WERI-Rb-1 (cell line): ENCODE results near the gene IFNAR1.

ENCODE experiments used
- DNase-seq: peaks from one replicate; pipeline ENCODE4 v3.0.0-alpha.2; 2020
- H3K27ac ChIP-seq: fragments of 250-450 bp; sonication (Bioruptor Pico); 2 replicates; pipeline ENCODE4 v1.5.1; 2020; ENCODE audit warnings: mild to moderate bottlenecking, moderate library complexity
- H3K27me3 ChIP-seq: fragments of 250-450 bp; sonication (Bioruptor Pico); 2 replicates; pipeline ENCODE4 v1.5.1; 2021; ENCODE audit warnings: mild to moderate bottlenecking, low read depth, moderate library complexity; ENCODE audit not compliant: insufficient read depth, severe bottlenecking
- H3K36me3 ChIP-seq: fragments of 250-450 bp; sonication (Bioruptor Pico); 2 replicates; pipeline ENCODE4 v1.5.1; 2020; ENCODE audit warnings: mild to moderate bottlenecking, moderate library complexity
- H3K4me3 ChIP-seq: 2 replicates; pipeline ENCODE4 v1.5.1; 2011; ENCODE audit warnings: low read depth, mild to moderate bottlenecking, control low read depth, low read length
- H3K9me3 ChIP-seq: fragments of 250-450 bp; sonication (Bioruptor Pico); 2 replicates; pipeline ENCODE4 v1.5.1; 2021; ENCODE audit warnings: mild to moderate bottlenecking, moderate library complexity; ENCODE audit not compliant: severe bottlenecking
- TF ChIP-seq, protein P1 (sequence below): IDR thresholded peaks from 2 replicates; pipeline ENCODE4 v1.5.1; 2011; ENCODE audit warnings: low read depth, mild to moderate bottlenecking, control low read depth, inconsistent platforms, low read length

Gene IFNAR1

DNA sequence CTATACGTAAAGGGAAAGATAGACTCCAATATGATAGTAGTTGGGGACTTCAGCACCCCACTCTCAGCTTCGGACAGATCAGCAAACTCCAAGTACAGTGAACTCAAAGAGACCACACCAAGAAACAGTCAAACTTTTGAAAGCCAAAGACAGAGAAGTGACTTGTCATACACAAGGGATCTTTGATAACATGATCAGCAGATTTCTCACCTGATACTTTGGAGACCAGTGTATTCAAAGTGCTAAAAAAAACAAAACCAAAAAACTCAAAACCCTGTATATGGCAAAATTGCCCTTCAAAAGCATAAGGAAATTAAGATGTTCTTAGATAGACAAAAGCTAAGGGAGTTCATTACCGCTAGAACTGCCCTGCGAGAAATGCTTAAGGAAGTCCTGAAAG lies 9.4 kb downstream of the IFNAR1 start:
- H3K4me3 ChIP-seq, result no peak overlapping the region
- TF ChIP-seq, protein P1, sequence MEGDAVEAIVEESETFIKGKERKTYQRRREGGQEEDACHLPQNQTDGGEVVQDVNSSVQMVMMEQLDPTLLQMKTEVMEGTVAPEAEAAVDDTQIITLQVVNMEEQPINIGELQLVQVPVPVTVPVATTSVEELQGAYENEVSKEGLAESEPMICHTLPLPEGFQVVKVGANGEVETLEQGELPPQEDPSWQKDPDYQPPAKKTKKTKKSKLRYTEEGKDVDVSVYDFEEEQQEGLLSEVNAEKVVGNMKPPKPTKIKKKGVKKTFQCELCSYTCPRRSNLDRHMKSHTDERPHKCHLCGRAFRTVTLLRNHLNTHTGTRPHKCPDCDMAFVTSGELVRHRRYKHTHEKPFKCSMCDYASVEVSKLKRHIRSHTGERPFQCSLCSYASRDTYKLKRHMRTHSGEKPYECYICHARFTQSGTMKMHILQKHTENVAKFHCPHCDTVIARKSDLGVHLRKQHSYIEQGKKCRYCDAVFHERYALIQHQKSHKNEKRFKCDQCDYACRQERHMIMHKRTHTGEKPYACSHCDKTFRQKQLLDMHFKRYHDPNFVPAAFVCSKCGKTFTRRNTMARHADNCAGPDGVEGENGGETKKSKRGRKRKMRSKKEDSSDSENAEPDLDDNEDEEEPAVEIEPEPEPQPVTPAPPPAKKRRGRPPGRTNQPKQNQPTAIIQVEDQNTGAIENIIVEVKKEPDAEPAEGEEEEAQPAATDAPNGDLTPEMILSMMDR, result no peak
- no peak overlapping the region for H3K27ac ChIP-seq
- peaks cover 62% of the 10 kb centered on the region for H3K36me3 ChIP-seq
- peaks cover 12% of the 10 kb centered on the region for H3K9me3 ChIP-seq
- DNase-seq, result no peak
- no peaks in the 10 kb centered on the region for H3K27me3 ChIP-seq

DNA sequence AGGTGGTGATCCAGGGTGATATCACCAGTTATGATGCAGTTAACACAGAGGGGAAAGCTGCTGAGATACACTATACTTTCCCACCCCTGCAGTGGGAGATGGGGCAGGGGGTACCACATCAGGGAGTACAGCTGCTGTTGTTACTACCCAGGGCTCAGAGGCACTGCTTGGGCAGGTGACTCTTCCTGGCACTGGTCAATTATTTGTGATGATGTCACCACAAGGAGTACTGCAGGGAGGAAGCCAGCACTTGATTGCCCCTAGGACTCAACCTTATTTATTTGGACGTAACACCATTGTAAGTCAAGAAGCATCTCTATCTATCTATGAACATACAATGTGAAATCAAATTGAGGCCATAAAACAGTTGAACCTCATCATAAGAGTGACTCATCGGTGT lies 10.1 kb downstream of the IFNAR1 start:
- DNase-seq, result no peak
- H3K9me3 ChIP-seq, result peaks cover 12% of the 10 kb centered on the region
- H3K27ac ChIP-seq, result no peak overlapping the region
- no peak overlapping the region for H3K4me3 ChIP-seq
- TF ChIP-seq, protein P1, result no peak
- H3K27me3 ChIP-seq, result no peaks in the 10 kb centered on the region
- H3K36me3 ChIP-seq, result peaks cover 62% of the 10 kb centered on the region

DNA sequence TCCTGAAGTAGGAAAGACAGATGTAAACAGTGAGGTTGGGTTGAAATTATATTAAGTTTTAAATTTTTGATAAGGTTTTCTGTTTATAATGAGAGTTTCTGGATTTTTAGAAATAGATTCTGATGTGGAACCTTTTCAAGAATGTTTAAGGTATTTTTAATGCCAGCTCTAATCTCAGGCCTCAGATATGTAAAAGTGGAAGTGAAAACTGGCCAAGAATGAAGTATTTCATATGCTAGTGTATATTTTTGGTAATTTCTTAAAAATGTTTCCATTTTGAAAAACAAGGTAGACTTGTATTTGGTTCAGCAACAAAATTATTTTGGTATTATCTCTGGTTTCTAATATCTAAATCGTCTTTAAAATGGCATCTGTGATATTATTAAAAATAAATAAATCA lies 14.4 kb downstream of the IFNAR1 start:
- DNase-seq, result no peak
- H3K27ac ChIP-seq, result no peak overlapping the region
- no peaks in the 10 kb centered on the region for H3K27me3 ChIP-seq
- TF ChIP-seq, protein P1, result no peak
- peaks cover 61% of the 10 kb centered on the region for H3K36me3 ChIP-seq
- H3K9me3 ChIP-seq, result no peaks in the 10 kb centered on the region
- H3K4me3 ChIP-seq, result no peak overlapping the region

DNA sequence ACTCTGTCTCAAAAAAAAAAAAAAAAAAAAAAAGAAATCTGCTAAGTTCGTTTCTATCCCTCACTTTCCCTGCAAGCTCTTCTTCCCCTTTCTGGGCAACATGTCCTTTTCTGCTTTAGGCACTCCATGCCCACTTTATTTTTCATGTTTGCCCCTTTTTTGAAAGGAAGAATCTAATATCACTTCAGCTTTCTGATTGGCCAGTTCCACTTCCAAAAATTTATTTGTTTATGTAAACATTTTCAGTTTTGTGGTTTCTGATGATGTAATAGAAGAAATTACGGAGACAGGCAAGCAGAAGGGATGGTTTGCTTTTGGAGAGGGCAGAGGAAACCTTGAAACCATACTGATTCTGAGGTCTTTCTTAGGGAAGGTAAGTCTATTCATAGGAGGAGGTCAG lies 15.1 kb downstream of the IFNAR1 start:
- Histone ChIP-seq H3K9me3 (no peaks in the 10 kb centered on the region), H3K27ac (no peak overlapping the region), H3K36me3 (peaks cover 59% of the 10 kb centered on the region), H3K27me3 (no peaks in the 10 kb centered on the region), H3K4me3 (no peak overlapping the region)
- no peak for DNase-seq
- TF ChIP-seq, protein P1, result no peak

DNA sequence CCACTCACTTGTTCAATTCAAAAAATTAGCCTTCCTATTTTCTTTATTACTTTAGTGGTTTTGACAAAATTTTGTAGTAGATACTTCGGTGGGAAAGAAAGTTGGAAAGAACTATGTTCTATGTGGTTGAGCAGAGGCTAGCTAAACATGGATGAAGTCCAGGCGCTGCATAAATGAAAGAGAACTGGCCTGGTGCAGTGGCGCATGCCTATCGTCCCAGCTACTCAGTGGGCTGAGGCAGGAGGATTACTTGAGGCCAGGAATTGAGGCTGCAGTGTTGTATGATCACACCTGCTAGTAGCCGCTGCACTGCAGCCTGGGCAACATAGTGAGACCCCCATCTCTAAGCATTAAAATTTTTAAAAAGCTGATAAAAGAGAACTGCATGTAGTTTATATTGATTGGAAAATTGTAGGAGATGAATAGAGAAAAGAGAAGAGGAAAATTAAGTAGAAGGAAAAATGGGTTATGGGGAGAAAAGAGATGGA lies 21.0 kb downstream of the IFNAR1 start:
- Histone ChIP-seq H3K4me3 (no peak overlapping the region), H3K27ac (no peak overlapping the region), H3K36me3 (peaks cover 80% of the 10 kb centered on the region), H3K9me3 (no peaks in the 10 kb centered on the region), H3K27me3 (no peaks in the 10 kb centered on the region)
- no peak for DNase-seq
- TF ChIP-seq, protein P1, result no peak

DNA sequence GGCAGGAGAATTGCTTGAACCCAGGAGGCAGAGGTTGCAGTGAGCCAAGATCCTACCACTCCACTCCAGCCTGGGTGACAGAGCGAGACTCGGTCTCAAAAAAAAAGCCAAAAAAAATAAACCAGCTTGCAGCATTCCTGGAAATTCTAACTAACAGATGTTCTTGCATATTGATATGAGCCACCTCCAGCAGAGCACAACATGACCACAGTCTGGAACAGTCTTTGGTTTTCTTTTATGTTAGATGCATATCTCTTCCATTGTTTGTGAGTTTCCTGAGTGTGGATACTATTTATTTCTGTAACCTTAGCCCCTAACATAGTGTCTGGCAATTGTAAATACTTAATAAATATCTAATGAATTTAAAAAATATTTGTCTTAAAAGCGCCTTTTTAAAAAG lies 23.9 kb downstream of the IFNAR1 start:
- no peak overlapping the region for H3K27ac ChIP-seq
- TF ChIP-seq, protein P1, result no peak
- peaks cover 72% of the 10 kb centered on the region for H3K36me3 ChIP-seq
- no peaks in the 10 kb centered on the region for H3K27me3 ChIP-seq
- H3K9me3 ChIP-seq, result no peaks in the 10 kb centered on the region
- DNase-seq, result no peak
- H3K4me3 ChIP-seq, result no peak overlapping the region
